HCT116 (cell line): ENCODE measurements around the gene MCOLN1. TPM values are rescaled to one million over a fixed set of nuclear protein-coding genes. Genes with fewer than 3 reads are reported as not detected.

ENCODE experiments used
- ATAC-seq: fragments of 200-7000 bp; cut with Tn5 transposase; 2 replicates; pipeline ENCODE4 v1.9.1; 2020; ENCODE audit warnings: mild to moderate bottlenecking, moderate library complexity
- BruUV-seq: library from RNA; stranded (reverse); fragments of 400-500 nt; replicated peaks from 2 replicates; lab custom pipeline; 2021; lab: Mats Ljungman, UMichigan
- CTCF ChIA-PET: fragments of 300-600 bp; sonication (Branson Sonifier 250); formaldehyde crosslinking; loops from one replicate; lab custom pipeline; 2021; ENCODE audit warnings: antibody characterized with exemption; lab: Charles Lee
- POLR2A ChIA-PET: fragments of 300-600, 350-600 bp; sonication (Branson Sonifier 250); formaldehyde crosslinking; loops from one replicate; lab custom pipeline; 2021; ENCODE audit warnings: antibody characterized with exemption; lab: Charles Lee
- RAD21 ChIA-PET, 2 experiments: fragments of 300-600 bp; sonication (Branson Sonifier 250); formaldehyde crosslinking; loops; one replicate each; lab custom pipeline; 2023; ENCODE audit warnings: low total read pairs in 2 of 2; ENCODE audit not compliant: uncharacterized antibody in 2 of 2, unreplicated experiment in 2 of 2, low non-redundant PET in 1 of 2; lab: Charles Lee
- DNase-seq: peaks from one replicate; pipeline ENCODE4 v3.0.0-alpha.2; 2010; ENCODE audit warnings: low read depth, low spot score
- H2AFZ ChIP-seq: fragments of 200-600 bp; shearing (Covaris generic), sonication (generic); 2 replicates; pipeline ENCODE4 v1.6.1; 2017; ENCODE audit warnings: low read depth, mixed run types, mixed read lengths, antibody characterized with exemption, low read length; ENCODE audit not compliant: poor library complexity, severe bottlenecking
- H3K27ac ChIP-seq: 2 replicates; pipeline ENCODE4 v1.5.1; 2012; ENCODE audit warnings: low read depth, low read length
- H3K27me3 ChIP-seq: fragments of 200-600 bp; sonication (generic); 2 replicates; pipeline ENCODE4 v1.6.1; 2016; ENCODE audit warnings: mixed run types, low read length, mixed read lengths; ENCODE audit not compliant: insufficient read depth
- H3K36me3 ChIP-seq, 2 experiments: fragments of 200-500 bp in 1 of 2; fragments of 200-600 bp in 1 of 2; sonication (Bioruptor generic) in 1 of 2; sonication (generic) in 1 of 2; 2 replicates each; pipeline versions ENCODE4 v1.5.1 to v1.6.1; 2014 to 2016; ENCODE audit warnings: low read length in 2 of 2, inconsistent platforms in 1 of 2, mixed read lengths in 1 of 2, mixed run types in 1 of 2; ENCODE audit not compliant: insufficient read depth in 2 of 2, control insufficient read depth in 1 of 2
- H3K4me1 ChIP-seq, 2 experiments: fragments of 200-600 bp in 1 of 2; sonication (generic) in 1 of 2; 2 replicates each; pipeline versions ENCODE4 v1.5.1 to v1.6.1; 2012 to 2017; ENCODE audit warnings: low read length in 2 of 2, inconsistent platforms in 1 of 2, mild to moderate bottlenecking in 1 of 2, mixed read lengths in 1 of 2, mixed run types in 1 of 2, moderate library complexity in 1 of 2; ENCODE audit not compliant: insufficient read depth in 2 of 2, control insufficient read depth in 1 of 2
- H3K4me2 ChIP-seq: fragments of 200-600 bp; sonication (generic); 2 replicates; pipeline ENCODE4 v1.6.1; 2017; ENCODE audit warnings: mixed run types, low read length, mixed read lengths
- H3K4me3 ChIP-seq, 2 experiments: fragments of 200-600 bp in 1 of 2; sonication (generic) in 1 of 2; replicated peaks in 1 of 2; 2 replicates each; pipeline ENCODE4 v1.5.1; 2011 to 2016; ENCODE audit warnings: low read length in 2 of 2, control low read depth in 1 of 2, low read depth in 1 of 2, mild to moderate bottlenecking in 1 of 2, mixed read lengths in 1 of 2, mixed run types in 1 of 2
- H3K79me2 ChIP-seq: fragments of 200-600 bp; sonication (generic); 2 replicates; pipeline ENCODE4 v1.6.1; 2017; ENCODE audit warnings: mild to moderate bottlenecking, mixed run types, low read length, moderate library complexity, mixed read lengths; ENCODE audit not compliant: insufficient read depth
- H3K9ac ChIP-seq: fragments of 200-600 bp; sonication (generic); 2 replicates; pipeline ENCODE4 v1.6.1; 2016; ENCODE audit warnings: low read length, mixed read lengths
- H3K9me2 ChIP-seq: fragments of 200-600 bp; sonication (generic), shearing (Covaris generic); 2 replicates; pipeline ENCODE4 v1.6.1; 2017; ENCODE audit warnings: mixed run types, mild to moderate bottlenecking, moderate library complexity; ENCODE audit not compliant: insufficient read depth
- H3K9me3 ChIP-seq, 2 experiments: fragments of 200-500 bp in 1 of 2; fragments of 200-600 bp in 1 of 2; sonication (Bioruptor generic) in 1 of 2; sonication (generic) in 1 of 2; 2 replicates each; pipeline ENCODE4 v1.6.1; 2014 to 2017; ENCODE audit warnings: low read length in 2 of 2, mixed read lengths in 2 of 2, inconsistent platforms in 1 of 2, low read depth in 1 of 2, mild to moderate bottlenecking in 1 of 2, mixed run types in 1 of 2, moderate library complexity in 1 of 2; ENCODE audit not compliant: control insufficient read depth in 1 of 2, insufficient read depth in 1 of 2
- H4K20me1 ChIP-seq: fragments of 200-600 bp; sonication (generic), shearing (Covaris generic); 2 replicates; pipeline ENCODE4 v1.6.1; 2017; ENCODE audit warnings: mixed run types, mild to moderate bottlenecking, moderate library complexity; ENCODE audit not compliant: insufficient read depth
- CBX3 ChIP-seq: IDR thresholded peaks from 2 replicates; pipeline ENCODE4 v1.6.1; 2012; ENCODE audit warnings: low read depth
- CTCF ChIP-seq, 3 experiments: fragments of 200-600 bp in 1 of 3; sonication (generic) in 1 of 3; IDR thresholded peaks in 2 of 3; conservative IDR thresholded peaks in 1 of 3; 2 replicates each; pipeline ENCODE4 v1.5.1; 2012 to 2017; ENCODE audit warnings: low read depth in 2 of 3, low read length in 2 of 3, antibody characterized with exemption in 1 of 3, borderline replicate concordance in 1 of 3, control low read depth in 1 of 3, mild to moderate bottlenecking in 1 of 3, mixed read lengths in 1 of 3, mixed run types in 1 of 3, moderate library complexity in 1 of 3; ENCODE audit not compliant: insufficient read depth in 1 of 3
- ELF1 ChIP-seq: IDR thresholded peaks from 2 replicates; pipeline ENCODE4 v1.6.1; 2012; ENCODE audit warnings: low read depth, borderline replicate concordance
- EZH2 ChIP-seq: fragments of 200-600 bp; sonication (generic); IDR thresholded peaks from 2 replicates; pipeline ENCODE4 v1.6.1; 2017; ENCODE audit warnings: antibody characterized with exemption, mixed run types
- EZH2phosphoT487 ChIP-seq: fragments of 200-600 bp; IDR thresholded peaks from 2 replicates; pipeline ENCODE4 v1.6.1; 2018; ENCODE audit warnings: antibody characterized with exemption, borderline replicate concordance
- MAX ChIP-seq: IDR thresholded peaks from 2 replicates; pipeline ENCODE4 v1.6.1; 2012
- POLR2AphosphoS5 ChIP-seq: IDR thresholded peaks from 2 replicates; pipeline ENCODE4 v1.6.1; 2011; ENCODE audit warnings: mild to moderate bottlenecking, low read depth, low read length, moderate library complexity
- REST ChIP-seq: IDR thresholded peaks from 2 replicates; pipeline ENCODE4 v1.6.1; 2012; ENCODE audit warnings: low read depth
- TCF7L2 ChIP-seq: IDR thresholded peaks from 2 replicates; pipeline ENCODE4 v1.7.0; 2011; ENCODE audit warnings: borderline replicate concordance, inconsistent platforms; ENCODE audit not compliant: insufficient read depth, insufficient read length; ENCODE audit errors: extremely low read depth
- ZFX ChIP-seq: fragments of 450-650 bp; IDR thresholded peaks from 2 replicates; pipeline ENCODE4 v1.6.1; 2017
- intact Hi-C: fragments of 100-400 bp; cut with micrococcal nuclease; formaldehyde crosslinking; loops from 2 replicates; pipeline ENCODE4 v1.10.0; 2022
- total RNA-seq: library from RNA; stranded (reverse); gene quantifications from one replicate; pipeline ENCODE4 v1.2.1, GENCODE V29; 2021; ENCODE audit not compliant: unreplicated experiment

Gene MCOLN1
- total RNA-seq, 1 experiment from 2014 or later = 19.1 TPM

GRCh38 chr19:7494416-7495098, 27.9 kb upstream of the MCOLN1 start:
- no peak overlapping the region for H3K4me2 ChIP-seq
- RAD21 ChIA-PET = no interaction called here
- BruUV-seq = no TSS peak
- intact Hi-C loops = loop anchor here (5.0 kb wide), 1 partner anchor 102 kb away; no protein-coding TSS in a partner anchor
- TF ChIP-seq TCF7L2 (no peak), CTCF (IDR thresholded peaks at IDR 0.05 in 2 of 3, conservative IDR thresholded peaks at IDR 0.05 in 1 of 3; ENCODE audit: borderline replicate concordance in 1 of 3, insufficient read depth in 1 of 3, low read depth in 2 of 3, low read length in 2 of 3) (no peak), EZH2 (no peak), EZH2phosphoT487 (no peak), REST (no peak), ZFX (no peak), CBX3 (no peak), POLR2AphosphoS5 (no peak), MAX (no peak), ELF1 (no peak)
- TF ChIP-seq, all 23 proteins: peak for 0
- Histone ChIP-seq H3K79me2 (no peaks in the 10 kb centered on the region), H3K4me1 (peaks cover under 1 to 15% of the 10 kb centered on the region in 2 experiments; a peak in 3 of 4 replicates), H2AFZ (no peak overlapping the region), H3K4me3 (no peak overlapping the region), H3K9me2 (no peaks in the 10 kb centered on the region), H3K36me3 (no peaks in the 10 kb centered on the region), H3K9me3 (no peaks in the 10 kb centered on the region), H3K27ac (no peak overlapping the region), H3K27me3 (no peaks in the 10 kb centered on the region), H4K20me1 (no peaks in the 10 kb centered on the region), H3K9ac (no peak overlapping the region)
- ChIA-PET CTCF (no interaction called here), POLR2A (no interaction called here)
- ATAC-seq = no peak
- no peak for DNase-seq
